Vagina (tissue), 2 donors: ENCODE measurements around the gene FCRLB. TPM values are rescaled to one million over a fixed set of nuclear protein-coding genes. Genes with fewer than 3 reads are reported as not detected.
"Not testable (repeated sequence)": the region's sequence is repeated elsewhere in the genome, so short reads cannot be mapped to it uniquely, and the experiment has no call there.

Source experiments
- DNase-seq, 2 donors: peaks; one replicate each; pipeline ENCODE4 v3.0.0-alpha.2; 2017; ENCODE audit errors: extremely low spot score in 2 of 2
- H3K27ac ChIP-seq: fragments of 200-600 bp; sonication (generic); one replicate; pipeline ENCODE4 v1.5.1; 2019
- H3K27me3 ChIP-seq: fragments of 200-600 bp; sonication (generic); one replicate; pipeline ENCODE4 v1.5.1; 2019
- H3K36me3 ChIP-seq, 2 donors: fragments of 200-600 bp; sonication (generic); one replicate each; pipeline ENCODE4 v1.5.1; 2017 to 2019
- H3K4me1 ChIP-seq: fragments of 200-600 bp; sonication (generic); one replicate; pipeline ENCODE4 v1.5.1; 2019
- H3K4me3 ChIP-seq, 2 donors: fragments of 200-600 bp; sonication (generic); 1 replicate in 1 of 2; 2 replicates in 1 of 2; pipeline ENCODE4 v1.5.1; 2016 to 2019
- H3K9me3 ChIP-seq: fragments of 200-600 bp; sonication (generic); one replicate; pipeline ENCODE4 v1.5.1; 2019
- POLR2A ChIP-seq, 2 donors: fragments of 450-650 bp; IDR thresholded peaks; one replicate each; pipeline ENCODE4 v1.6.1; 2017; ENCODE audit warnings: antibody characterized with exemption in 2 of 2, mild to moderate bottlenecking in 2 of 2, moderate library complexity in 2 of 2
- POLR2AphosphoS5 ChIP-seq, 2 donors: sonication (generic); formaldehyde crosslinking; IDR thresholded peaks; one replicate each; pipeline ENCODE4 v1.9.0; 2017; ENCODE audit warnings: antibody characterized with exemption in 2 of 2, mild to moderate bottlenecking in 2 of 2, low read depth in 1 of 2; ENCODE audit not compliant: insufficient read depth in 1 of 2
- intact Hi-C: fragments of 100-400 bp; cut with DNase I; formaldehyde crosslinking; loops from one replicate; pipeline ENCODE4 v1.15.1; 2023
- total RNA-seq: library from RNA; depleted of rRNA; stranded (reverse); fragments of >200 nt; gene quantifications from one replicate; pipeline ENCODE4 v1.2.3, GENCODE V29; 2016
- TF ChIP-seq, protein P1 (sequence below), 3 experiments: fragments of 450-650 bp in 2 of 3; fragments of 200-600 bp in 1 of 3; sonication (generic) in 1 of 3; IDR thresholded peaks; one replicate each; pipeline ENCODE4 v1.5.1; 2017 to 2019; ENCODE audit warnings: antibody characterized with exemption in 3 of 3, mild to moderate bottlenecking in 2 of 3, moderate library complexity in 2 of 3

FCRLB gene, protein sequence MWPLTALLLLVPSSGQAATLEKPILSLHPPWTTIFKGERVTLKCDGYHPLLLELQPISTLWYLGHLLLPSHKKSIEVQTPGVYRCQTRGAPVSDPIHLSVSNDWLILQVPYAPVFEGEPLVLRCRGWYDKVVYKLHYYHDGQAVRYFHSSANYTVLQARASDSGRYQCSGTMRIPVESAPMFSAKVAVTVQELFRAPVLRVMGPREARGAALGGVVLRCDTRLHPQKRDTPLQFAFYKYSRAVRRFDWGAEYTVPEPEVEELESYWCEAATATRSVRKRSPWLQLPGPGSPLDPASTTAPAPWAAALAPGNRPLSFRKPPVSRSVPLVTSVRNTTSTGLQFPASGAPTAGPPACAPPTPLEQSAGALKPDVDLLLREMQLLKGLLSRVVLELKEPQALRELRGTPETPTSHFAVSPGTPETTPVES
- total RNA-seq: not detected

- TF ChIP-seq POLR2AphosphoS5 (IDR thresholded peaks at IDR 0.05; ENCODE audit: insufficient read depth in 1 of 2, low read depth in 1 of 2) (no peak), POLR2A (IDR thresholded peaks at IDR 0.05) (no peak)
- TF ChIP-seq, protein P1, sequence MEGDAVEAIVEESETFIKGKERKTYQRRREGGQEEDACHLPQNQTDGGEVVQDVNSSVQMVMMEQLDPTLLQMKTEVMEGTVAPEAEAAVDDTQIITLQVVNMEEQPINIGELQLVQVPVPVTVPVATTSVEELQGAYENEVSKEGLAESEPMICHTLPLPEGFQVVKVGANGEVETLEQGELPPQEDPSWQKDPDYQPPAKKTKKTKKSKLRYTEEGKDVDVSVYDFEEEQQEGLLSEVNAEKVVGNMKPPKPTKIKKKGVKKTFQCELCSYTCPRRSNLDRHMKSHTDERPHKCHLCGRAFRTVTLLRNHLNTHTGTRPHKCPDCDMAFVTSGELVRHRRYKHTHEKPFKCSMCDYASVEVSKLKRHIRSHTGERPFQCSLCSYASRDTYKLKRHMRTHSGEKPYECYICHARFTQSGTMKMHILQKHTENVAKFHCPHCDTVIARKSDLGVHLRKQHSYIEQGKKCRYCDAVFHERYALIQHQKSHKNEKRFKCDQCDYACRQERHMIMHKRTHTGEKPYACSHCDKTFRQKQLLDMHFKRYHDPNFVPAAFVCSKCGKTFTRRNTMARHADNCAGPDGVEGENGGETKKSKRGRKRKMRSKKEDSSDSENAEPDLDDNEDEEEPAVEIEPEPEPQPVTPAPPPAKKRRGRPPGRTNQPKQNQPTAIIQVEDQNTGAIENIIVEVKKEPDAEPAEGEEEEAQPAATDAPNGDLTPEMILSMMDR (IDR thresholded peaks at IDR 0.05): no peak
- H3K36me3 ChIP-seq: no peaks in the 10 kb centered on the region
- DNase-seq: no peak
- H3K27me3 ChIP-seq: no peaks in the 10 kb centered on the region
- H3K4me3 ChIP-seq: no peak within 1 kb of the TSS
- no peak within 1 kb of the TSS for H3K27ac ChIP-seq
- peaks cover 9% of the 10 kb centered on the region for H3K4me1 ChIP-seq
- intact Hi-C loops: no loop called here
- no peaks in the 10 kb centered on the region for H3K9me3 ChIP-seq
These were observed at the start of gene FCRLB for GRCh38 chr1:161720956-161721737. TSS of gene FCRLB (plus strand) at chr1:161721544. CDS start at chr1:161722673, 1,129 bp downstream.

DNA sequence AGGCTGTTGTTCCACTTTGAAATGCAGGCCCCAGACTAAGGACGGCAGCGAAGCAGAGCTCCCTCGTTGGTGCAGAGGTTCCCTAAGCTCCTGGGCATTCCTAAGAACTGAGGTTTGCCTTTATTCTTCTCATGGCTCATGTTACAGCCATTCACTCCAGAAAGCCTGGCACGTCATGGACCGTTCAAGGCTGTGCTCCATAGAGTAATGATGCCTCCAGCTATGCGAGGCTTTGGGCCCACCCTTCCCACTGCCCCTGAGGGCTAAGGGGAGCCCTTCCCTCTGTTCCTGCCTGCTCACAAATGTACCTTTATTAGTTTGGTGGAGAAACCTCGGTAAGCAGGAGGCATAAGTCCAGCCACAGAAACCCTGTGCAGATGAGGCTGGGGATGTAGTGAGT is 47.9 kb upstream of the FCRLB start:
- H3K36me3 ChIP-seq, H3K4me3 ChIP-seq, H3K27me3 ChIP-seq, intact Hi-C loops, H3K4me1 ChIP-seq, DNase-seq, H3K27ac ChIP-seq, H3K9me3 ChIP-seq: not testable (repeated sequence)

DNA sequence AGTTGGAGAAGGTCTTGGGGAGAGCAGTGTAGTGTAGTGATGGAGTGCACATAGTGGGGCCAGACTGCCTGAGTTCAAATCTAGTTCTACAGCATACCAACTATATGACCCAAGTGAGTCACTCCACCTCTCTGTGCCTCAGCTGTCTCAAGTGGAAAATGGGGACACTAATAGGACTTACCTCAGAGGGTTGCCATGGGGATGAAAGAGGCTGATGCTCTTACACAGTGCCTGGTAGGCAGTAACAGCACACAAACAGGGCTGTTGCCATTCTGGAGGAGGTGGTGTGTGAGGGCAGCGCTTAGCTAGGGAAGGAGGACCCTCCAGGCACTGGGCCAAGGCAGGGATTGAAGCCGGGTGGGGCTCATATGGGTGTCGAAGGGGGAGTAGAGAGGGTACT is 46.9 kb upstream of the FCRLB start:
- H3K9me3 ChIP-seq, H3K36me3 ChIP-seq, H3K4me3 ChIP-seq, H3K4me1 ChIP-seq, H3K27ac ChIP-seq, H3K27me3 ChIP-seq, DNase-seq, intact Hi-C loops: not testable (repeated sequence)

DNA sequence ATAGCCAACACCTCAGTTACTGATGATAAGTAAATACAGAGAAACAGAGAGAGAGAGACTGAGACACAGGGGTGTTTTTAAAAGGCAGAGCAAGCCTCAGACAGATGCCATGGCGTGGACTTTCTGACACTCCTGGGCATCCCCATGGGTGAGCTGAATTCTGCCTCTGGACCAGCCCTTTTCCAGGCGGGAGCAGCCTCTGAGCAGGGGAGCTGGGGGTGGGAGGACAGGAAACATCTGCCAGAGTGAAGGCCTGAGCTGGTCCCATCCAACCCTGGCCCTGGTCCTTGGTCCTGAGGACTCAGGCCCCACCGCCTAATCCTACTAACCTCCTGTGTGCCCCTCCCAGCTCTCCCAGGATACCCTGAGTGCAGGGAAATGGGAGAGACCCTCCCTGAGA is 46.4 kb upstream of the FCRLB start:
- H3K27me3 ChIP-seq, H3K4me1 ChIP-seq, intact Hi-C loops, H3K9me3 ChIP-seq, DNase-seq, H3K27ac ChIP-seq, H3K4me3 ChIP-seq, H3K36me3 ChIP-seq: not testable (repeated sequence)

- DNase-seq: no peak
- no peaks in the 10 kb centered on the region for H3K27me3 ChIP-seq
- no peak overlapping the region for H3K4me3 ChIP-seq
- H3K36me3 ChIP-seq: no peaks in the 10 kb centered on the region
- no peak overlapping the region for H3K27ac ChIP-seq
- H3K9me3 ChIP-seq: no peaks in the 10 kb centered on the region
- TF ChIP-seq POLR2A (IDR thresholded peaks at IDR 0.05): no peak
- TF ChIP-seq POLR2AphosphoS5 (IDR thresholded peaks at IDR 0.05; ENCODE audit: insufficient read depth in 1 of 2, low read depth in 1 of 2): no peak
- TF ChIP-seq, protein P1 (IDR thresholded peaks at IDR 0.05): no peak
- no peaks in the 10 kb centered on the region for H3K4me1 ChIP-seq
- intact Hi-C loops: no loop called here
These were observed 44.9 kb upstream of the FCRLB start for GRCh38 chr1:161676441-161676840.

GRCh38 chr1:161676958-161677689 is 44.2 kb upstream of the FCRLB start:
- no peak for DNase-seq
- H3K4me1 ChIP-seq: no peaks in the 10 kb centered on the region
- no peaks in the 10 kb centered on the region for H3K36me3 ChIP-seq
- intact Hi-C loops: no loop called here
- TF ChIP-seq POLR2AphosphoS5 (IDR thresholded peaks at IDR 0.05; ENCODE audit: insufficient read depth in 1 of 2, low read depth in 1 of 2): no peak
- H3K9me3 ChIP-seq: no peaks in the 10 kb centered on the region
- H3K27me3 ChIP-seq: no peaks in the 10 kb centered on the region
- no peak overlapping the region for H3K4me3 ChIP-seq
- H3K27ac ChIP-seq: no peak overlapping the region
